DMS53 (cell line): ENCODE data around the gene KRT16.
"Not testable (repeated sequence)": the region's sequence is repeated elsewhere in the genome, so short reads cannot be mapped to it uniquely, and the experiment has no call there.

Source experiments
- DNase-seq: peaks from one replicate; lab custom pipeline; 2025; lab: John Stamatoyannopoulos, UW

KRT16 gene

GRCh38 chr17:41612376-41613160 is at the start of gene KRT16:
Gene KRT16, minus strand, starts transcription at chr17:41612767. Its CDS starts 79 bp downstream, at chr17:41612688.
- DNase-seq: not testable (repeated sequence)

GRCh38 chr17:41660221-41660711 is 47.7 kb upstream of the KRT16 start:
- DNase-seq: no peak

- DNase-seq: no peak
These were observed 47.1 kb upstream of the KRT16 start for GRCh38 chr17:41659427-41660212.

DNA sequence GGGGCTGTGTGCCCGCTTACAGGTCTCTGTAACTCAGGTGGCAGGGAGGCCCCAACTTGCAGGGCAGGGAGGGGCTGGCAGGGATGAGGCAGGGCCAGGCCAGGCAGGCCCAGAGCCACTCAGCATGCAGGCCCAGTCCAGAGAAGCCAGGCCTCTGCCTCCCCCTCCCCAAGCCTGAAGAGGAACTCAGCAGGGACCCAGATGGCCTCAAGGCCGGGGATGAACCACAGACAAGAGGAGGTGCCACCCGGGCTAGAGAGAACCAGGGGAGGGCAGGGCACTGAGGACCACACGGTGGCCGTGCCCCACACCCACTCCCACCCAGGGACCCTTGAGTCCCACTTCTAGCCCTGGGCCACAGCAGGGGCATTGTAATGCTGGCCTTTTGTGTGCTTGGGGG is 46.3 kb upstream of the KRT16 start:
- no peak for DNase-seq

DNA sequence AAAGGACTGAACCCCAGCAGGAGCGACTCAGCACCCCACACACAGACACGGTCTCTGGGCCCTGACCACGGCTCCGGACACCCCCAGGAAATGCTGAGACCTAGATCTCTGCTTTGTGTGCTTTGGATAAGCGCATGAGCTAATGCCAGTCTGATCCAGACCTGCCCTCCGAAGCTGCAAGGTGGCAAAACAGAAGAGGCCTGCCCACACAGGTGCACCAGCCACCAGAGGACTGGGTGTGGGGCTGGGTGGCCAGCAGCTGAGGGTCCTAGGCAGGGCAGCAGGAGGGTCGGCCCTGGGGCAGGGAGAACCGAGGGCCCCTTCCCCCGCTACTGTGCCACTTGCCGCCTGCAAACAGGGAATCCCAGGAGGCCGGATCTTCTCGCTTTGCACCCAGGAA is 45.4 kb upstream of the KRT16 start:
- no peak for DNase-seq

- no peak for DNase-seq
These were observed 44.7 kb upstream of the KRT16 start for GRCh38 chr17:41657176-41657754.

DNA sequence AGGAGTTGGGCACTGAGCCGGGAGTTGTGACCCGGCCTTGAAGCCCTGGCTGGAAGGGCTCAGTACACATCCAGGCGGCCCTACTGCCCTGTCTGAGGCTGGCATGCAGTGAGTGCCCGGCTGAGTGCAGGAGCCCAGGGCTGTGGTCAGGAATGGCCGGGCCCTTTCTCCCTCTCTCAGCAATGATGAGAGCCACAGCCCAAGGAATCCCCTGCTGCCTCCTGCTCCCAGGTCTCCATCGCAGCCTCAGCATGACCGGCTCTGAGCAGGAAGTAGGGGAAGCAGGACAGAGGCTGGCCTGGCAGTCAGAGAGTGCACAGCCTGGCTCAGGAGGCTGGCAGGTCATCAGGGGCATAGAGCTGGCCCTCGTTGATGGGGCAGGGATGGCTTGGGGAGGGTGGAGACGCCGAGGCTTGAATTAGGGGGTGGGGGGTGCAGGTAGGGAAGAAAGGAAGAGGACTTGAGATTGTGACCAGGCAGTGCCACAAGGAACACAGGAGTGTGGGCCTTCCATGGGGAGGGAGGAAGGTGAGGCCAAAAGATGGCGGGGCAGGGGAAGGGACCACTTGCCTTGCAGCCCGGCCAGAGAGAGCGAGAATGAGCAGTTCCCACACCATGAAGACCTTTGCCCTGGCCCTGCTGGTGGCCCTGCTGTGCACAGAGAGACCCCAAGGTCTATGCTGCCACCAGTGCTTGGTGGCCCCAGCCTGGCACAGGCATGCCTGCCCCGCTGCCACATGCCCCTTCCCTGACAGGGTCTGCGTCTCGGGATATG is 43.9 kb upstream of the KRT16 start:
- DNase-seq: no peak

DNA sequence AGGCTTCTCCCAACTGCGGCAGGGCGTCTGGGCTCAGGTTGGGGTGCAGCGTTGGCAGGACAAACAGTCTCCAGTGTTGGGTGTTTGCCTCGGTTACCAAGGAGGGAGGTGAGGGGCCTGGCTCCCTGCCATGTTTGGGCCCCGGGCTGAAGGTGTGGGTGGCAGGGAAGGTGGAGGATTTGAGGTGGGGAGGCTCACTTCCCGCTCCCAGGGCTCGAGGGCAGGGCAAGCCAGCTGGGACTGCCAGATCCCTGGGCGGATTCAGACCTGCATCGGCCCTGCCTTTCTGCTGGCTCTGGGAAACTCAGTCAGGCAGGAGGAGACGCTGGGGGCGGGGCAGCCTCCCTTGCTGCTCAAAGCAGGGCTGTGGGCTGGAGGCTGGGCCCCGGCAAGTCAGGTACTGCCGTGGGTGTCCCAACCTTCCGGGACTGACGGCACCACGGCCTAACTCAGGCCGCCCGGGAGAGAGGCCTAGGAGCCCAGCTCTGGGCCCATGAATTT is 43.1 kb upstream of the KRT16 start:
- DNase-seq: no peak

- DNase-seq: no peak
These were observed 42.4 kb upstream of the KRT16 start for GRCh38 chr17:41654678-41655607.

- DNase-seq: no peak
These were observed 41.5 kb upstream of the KRT16 start for GRCh38 chr17:41653892-41654677.

GRCh38 chr17:41653421-41653820 is 40.9 kb upstream of the KRT16 start:
- no peak for DNase-seq

GRCh38 chr17:41652461-41652970 is 39.9 kb upstream of the KRT16 start:
- no peak for DNase-seq

- DNase-seq: no peak
These were observed 39.3 kb upstream of the KRT16 start for GRCh38 chr17:41651625-41652460.

DNA sequence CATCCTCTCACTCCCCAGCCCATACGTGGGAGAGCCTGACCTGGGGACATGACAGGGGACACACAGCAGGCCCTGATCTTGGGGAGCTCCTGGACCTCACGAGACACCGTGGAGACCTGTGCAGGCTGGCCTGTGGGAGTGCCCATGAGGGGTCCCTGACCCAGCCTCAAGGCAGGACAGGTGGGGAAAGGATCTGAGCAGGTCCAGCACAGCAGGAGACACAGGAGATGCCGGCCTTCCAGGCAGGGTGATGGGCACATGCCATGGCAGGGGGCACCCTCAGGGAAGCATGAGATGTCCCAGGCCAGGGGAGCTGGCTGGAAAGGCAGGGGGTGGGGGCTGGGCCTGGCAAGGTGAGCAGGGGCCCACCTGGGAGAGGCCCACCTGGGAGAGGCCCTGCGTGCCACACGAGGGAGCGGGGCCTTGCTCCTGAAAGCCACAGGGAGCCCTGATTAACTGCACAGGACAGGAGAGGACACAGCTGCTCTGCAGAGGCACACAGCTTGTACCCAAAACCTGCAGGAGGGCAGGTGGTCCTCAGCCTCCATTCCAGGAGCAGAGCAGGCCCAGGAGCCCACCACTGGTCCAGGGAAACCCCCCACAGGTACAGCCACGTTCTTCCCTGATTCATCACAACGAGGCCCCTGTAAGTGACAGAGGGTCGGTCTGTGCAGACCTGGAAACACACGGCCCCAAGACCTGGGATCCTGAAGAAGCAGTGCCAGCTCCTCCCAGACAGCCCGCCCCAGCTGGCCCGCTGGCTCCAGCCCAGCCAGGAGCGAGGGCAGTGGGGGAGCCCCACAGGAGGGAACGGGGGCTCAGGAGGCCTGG is 38.4 kb upstream of the KRT16 start:
- DNase-seq: no peak

- no peak for DNase-seq
These were observed 37.5 kb upstream of the KRT16 start for GRCh38 chr17:41649923-41650519.

GRCh38 chr17:41648411-41649195 is 36.0 kb upstream of the KRT16 start:
- DNase-seq: peak; percentile 84
